ENCODE data around the gene ANKRD44.
"Not testable (repeated sequence)": the region's sequence is repeated elsewhere in the genome, so short reads cannot be mapped to it uniquely, and the experiment has no call there.

DNA sequence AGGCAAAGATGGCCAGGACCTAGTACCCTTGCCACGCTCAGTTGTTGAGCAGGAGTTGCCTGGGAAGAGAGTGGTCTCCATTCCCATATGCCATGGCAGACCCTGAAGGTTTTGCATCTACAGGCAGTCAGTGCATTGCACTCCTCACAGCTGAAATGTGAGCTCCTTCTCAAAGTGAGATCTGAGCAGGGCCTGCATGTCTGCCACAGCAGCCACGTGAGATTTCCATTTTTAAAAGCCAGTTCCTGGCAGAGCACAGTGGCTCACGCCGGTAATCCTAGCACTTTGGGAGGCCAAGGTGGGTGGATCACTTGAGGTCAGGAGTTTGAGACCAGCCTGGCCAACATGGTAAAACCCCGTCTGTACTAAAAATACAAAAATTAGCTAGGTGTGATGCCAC, 33.4 kb upstream of the ANKRD44 start:
- TF ChIP-seq CTCF, POLR2A (IDR thresholded peaks at IDR 0.05): not testable (repeated sequence)
